Measurements from ENCODE around the gene RIPPLY3. TPM values are rescaled to one million over a fixed set of nuclear protein-coding genes. Genes with fewer than 3 reads are reported as not detected.

Gene RIPPLY3
- total RNA-seq, 4 donors from 2014 or later, result not detected

DNA sequence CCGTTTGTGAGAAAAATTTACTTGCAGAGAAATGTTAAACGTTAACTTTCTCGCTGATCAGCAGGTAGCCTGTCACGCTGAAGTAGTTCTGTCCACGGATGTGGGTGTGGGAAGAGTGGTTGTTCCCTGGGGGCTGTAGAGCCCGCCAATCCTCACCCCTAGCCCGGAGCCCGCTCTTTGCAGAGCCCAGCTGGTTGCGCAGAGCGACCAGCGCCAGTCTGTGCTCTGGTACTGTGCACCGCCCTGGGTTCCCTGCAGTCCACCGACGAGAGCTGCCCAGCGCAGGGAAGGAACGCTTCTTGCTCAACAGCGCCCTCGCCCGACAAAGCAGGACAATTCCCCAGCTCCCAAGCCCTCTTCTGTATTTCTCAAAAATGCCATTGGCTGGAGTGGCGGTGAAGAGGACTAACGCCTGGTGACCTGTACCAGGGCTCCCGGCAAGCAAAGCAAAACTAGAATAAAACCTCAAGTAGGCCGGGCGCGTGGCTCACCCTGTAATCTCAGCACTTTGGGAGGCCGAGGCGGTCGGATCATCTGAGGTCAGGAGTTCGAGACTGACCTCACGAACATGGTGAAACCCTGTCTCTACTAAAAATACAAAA lies 3.3 kb downstream of the RIPPLY3 start:
- ATAC-seq (peak; percentile 95 to 98), DNase-seq (peak; percentile 62 to 68)
- Histone ChIP-seq H3K36me3 (no peaks in the 10 kb centered on the region), H3K9me3 (no peaks in the 10 kb centered on the region), H3K4me1 (peaks cover 3 to 11% of the 10 kb centered on the region in 2 donors), H3K27ac (no peak overlapping the region), H3K4me3 (peak overlapping the region in 3 of 4 donors; percentile 23 to 40 (median 33)), H3K27me3 (peaks cover 25 to 34% (median 32%) of the 10 kb centered on the region in 3 donors)
- in situ Hi-C loops (cut with MboI; ENCODE audit: low sequenced_read_pairs in 4 of 4), result no loop called here
- intact Hi-C loops (cut with DNase I; ENCODE audit: low total_unique reads), result loop anchor here (1.0 to 5.0 kb wide), 2 partner anchors 20 to 73 kb away; no protein-coding TSS in a partner anchor
- TF ChIP-seq POLR2A (IDR thresholded peaks at IDR 0.05), result no peak
- TF ChIP-seq, protein P1, sequence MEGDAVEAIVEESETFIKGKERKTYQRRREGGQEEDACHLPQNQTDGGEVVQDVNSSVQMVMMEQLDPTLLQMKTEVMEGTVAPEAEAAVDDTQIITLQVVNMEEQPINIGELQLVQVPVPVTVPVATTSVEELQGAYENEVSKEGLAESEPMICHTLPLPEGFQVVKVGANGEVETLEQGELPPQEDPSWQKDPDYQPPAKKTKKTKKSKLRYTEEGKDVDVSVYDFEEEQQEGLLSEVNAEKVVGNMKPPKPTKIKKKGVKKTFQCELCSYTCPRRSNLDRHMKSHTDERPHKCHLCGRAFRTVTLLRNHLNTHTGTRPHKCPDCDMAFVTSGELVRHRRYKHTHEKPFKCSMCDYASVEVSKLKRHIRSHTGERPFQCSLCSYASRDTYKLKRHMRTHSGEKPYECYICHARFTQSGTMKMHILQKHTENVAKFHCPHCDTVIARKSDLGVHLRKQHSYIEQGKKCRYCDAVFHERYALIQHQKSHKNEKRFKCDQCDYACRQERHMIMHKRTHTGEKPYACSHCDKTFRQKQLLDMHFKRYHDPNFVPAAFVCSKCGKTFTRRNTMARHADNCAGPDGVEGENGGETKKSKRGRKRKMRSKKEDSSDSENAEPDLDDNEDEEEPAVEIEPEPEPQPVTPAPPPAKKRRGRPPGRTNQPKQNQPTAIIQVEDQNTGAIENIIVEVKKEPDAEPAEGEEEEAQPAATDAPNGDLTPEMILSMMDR (IDR thresholded peaks at IDR 0.05 in 4 of 5, conservative IDR thresholded peaks at IDR 0.05 in 1 of 5), result peak; percentile 61 to 84 (median 73)

DNA sequence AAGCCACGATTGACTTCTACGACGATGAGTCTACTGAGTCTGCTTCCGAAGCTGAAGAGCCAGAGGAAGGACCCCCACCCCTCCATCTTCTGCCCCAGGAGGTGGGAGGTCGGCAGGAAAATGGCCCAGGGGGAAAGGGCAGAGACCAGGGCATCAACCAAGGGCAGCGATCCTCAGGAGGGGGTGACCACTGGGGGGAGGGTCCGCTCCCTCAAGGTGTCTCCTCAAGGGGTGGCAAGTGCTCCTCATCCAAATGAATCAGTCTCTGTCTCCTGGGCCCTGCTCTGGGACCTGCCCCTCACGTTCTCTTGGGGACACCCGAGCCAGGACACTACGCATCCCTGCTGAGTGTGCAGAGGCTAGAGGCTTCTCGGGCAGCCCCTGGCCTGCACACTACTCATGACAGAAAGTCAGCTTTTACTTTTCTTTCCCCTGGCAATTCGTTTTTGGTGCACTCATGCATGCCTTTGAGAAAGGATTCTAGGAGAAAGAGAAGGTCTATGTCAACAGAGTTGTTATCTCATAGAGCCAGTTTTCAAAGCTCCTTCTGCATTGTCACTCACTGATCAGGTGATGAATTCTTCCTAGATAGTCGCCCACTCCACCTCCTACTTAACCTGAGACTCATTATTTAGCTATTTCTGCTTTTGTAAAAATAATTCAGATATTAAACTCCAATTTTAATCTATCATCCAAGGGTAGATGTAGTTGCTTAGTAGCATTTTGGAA lies 11.6 kb downstream of the RIPPLY3 start:
- no peaks in the 10 kb centered on the region for H3K4me1 ChIP-seq
- H3K27me3 ChIP-seq, result peaks cover 0 to 3% (median 0%) of the 10 kb centered on the region in 3 donors
- DNase-seq, result no peak
- H3K36me3 ChIP-seq, result no peaks in the 10 kb centered on the region
- no peak overlapping the region for H3K4me3 ChIP-seq
- no peak for ATAC-seq
- no peaks in the 10 kb centered on the region for H3K9me3 ChIP-seq
- TF ChIP-seq POLR2A (IDR thresholded peaks at IDR 0.05), result no peak
- TF ChIP-seq, protein P1 (IDR thresholded peaks at IDR 0.05 in 4 of 5, conservative IDR thresholded peaks at IDR 0.05 in 1 of 5), result no peak
- no peak overlapping the region for H3K27ac ChIP-seq
- intact Hi-C loops (cut with DNase I; ENCODE audit: low total_unique reads), result no loop called here
- in situ Hi-C loops (cut with MboI; ENCODE audit: low sequenced_read_pairs in 4 of 4), result no loop called here

DNA sequence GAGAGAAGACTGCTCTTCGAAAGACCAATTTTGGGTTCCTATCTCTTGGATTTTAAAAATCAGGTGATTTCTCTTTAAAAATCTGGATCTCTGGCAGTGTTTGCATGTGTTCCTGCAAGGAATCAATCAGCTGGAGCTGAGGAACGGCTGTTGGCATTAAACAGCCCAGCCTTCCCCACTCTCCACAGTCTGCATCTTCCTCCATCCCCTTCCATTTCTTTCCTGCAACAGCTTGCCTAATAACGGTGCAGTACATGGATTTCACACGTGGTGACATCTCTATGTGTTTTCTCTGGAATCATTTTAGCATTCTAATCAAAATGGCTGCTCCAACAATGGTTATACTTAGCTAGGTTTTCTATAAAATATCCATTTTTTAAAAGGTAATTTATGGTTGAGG lies 20.0 kb downstream of the RIPPLY3 start:
- no peak overlapping the region for H3K4me3 ChIP-seq
- in situ Hi-C loops (cut with MboI; ENCODE audit: low sequenced_read_pairs in 4 of 4), result no loop called here
- DNase-seq (no peak), ATAC-seq (no peak)
- no peaks in the 10 kb centered on the region for H3K4me1 ChIP-seq
- intact Hi-C loops (cut with DNase I; ENCODE audit: low total_unique reads), result no loop called here
- TF ChIP-seq, protein P1 (IDR thresholded peaks at IDR 0.05 in 4 of 5, conservative IDR thresholded peaks at IDR 0.05 in 1 of 5), result no peak
- TF ChIP-seq POLR2A (IDR thresholded peaks at IDR 0.05), result no peak
- H3K27me3 ChIP-seq, result no peaks in the 10 kb centered on the region
- no peaks in the 10 kb centered on the region for H3K36me3 ChIP-seq
- H3K27ac ChIP-seq, result no peak overlapping the region
- H3K9me3 ChIP-seq, result no peaks in the 10 kb centered on the region

DNA sequence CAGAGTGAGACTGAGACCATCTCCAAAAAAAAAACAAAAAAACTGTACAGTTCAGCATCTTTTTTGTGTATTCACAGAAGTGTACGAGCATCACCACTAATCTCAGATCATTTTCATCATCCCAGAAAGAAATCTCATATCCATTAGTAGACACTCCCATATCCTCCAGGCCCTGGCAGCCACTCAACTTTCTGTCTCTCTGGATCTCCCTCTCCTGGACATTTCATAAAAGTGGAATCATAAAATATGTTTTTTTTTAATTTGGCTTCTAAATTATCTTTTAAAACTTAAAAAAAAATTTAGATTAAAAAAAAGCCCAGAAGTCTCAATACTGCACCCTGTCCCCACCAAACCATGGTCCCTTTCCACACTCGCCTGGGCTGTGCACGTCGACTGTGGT lies 22.1 kb downstream of the RIPPLY3 start:
- Histone ChIP-seq H3K27me3 (no peaks in the 10 kb centered on the region), H3K27ac (no peak overlapping the region), H3K4me1 (no peaks in the 10 kb centered on the region), H3K9me3 (no peaks in the 10 kb centered on the region), H3K36me3 (no peaks in the 10 kb centered on the region), H3K4me3 (no peak overlapping the region)
- ATAC-seq, result no peak
- intact Hi-C loops (cut with DNase I; ENCODE audit: low total_unique reads) (no loop called here), in situ Hi-C loops (cut with MboI; ENCODE audit: low sequenced_read_pairs in 4 of 4) (no loop called here)
- TF ChIP-seq, protein P1 (IDR thresholded peaks at IDR 0.05 in 4 of 5, conservative IDR thresholded peaks at IDR 0.05 in 1 of 5), result no peak
- TF ChIP-seq POLR2A (IDR thresholded peaks at IDR 0.05), result no peak
- DNase-seq, result no peak
